ENCODE data around the gene C6orf136. TPM values are rescaled to one million over a fixed set of nuclear protein-coding genes. Genes with fewer than 3 reads are reported as not detected.

The C6orf136 gene
- total and polyA plus RNA-seq, 9 of the 15 experiments (the other 6 are each of a cell fraction or from before 2014, with no cell fraction given): 14.1 to 63.1 (median 18.4) TPM

- TF ChIP-seq ZNF609 (CRISPR knock-in tag; IDR thresholded peaks at IDR 0.05; ENCODE audit: borderline replicate concordance) (no peak), ZNF282 (CRISPR knock-in tag; IDR thresholded peaks at IDR 0.05) (no peak), ZNF830 (CRISPR knock-in tag; IDR thresholded peaks at IDR 0.05) (peak; percentile 31; the same call in 1 of the 2 replicates), ERF (CRISPR knock-in tag; IDR thresholded peaks at IDR 0.05) (no peak), ZFP1 (CRISPR knock-in tag; IDR thresholded peaks at IDR 0.05) (0 out of 2 replicates have a peak, but pooled peaks have one; percentile 43), HDAC6 (IDR thresholded peaks at IDR 0.05; ENCODE audit: low read depth, low read length) (no peak), MTF1 (CRISPR knock-in tag; IDR thresholded peaks at IDR 0.05; ENCODE audit: borderline replicate concordance) (no peak), EGR1 (conservative IDR thresholded peaks at IDR 0.05) (no peak), CBX1 (IDR thresholded peaks at IDR 0.05; ENCODE audit: low read depth) (no peak), ESRRB (CRISPR knock-in tag; IDR thresholded peaks at IDR 0.05; ENCODE audit: borderline replicate concordance) (peak; percentile 19; the same call in 1 of the 2 replicates), SP1 (CRISPR knock-in tag; IDR thresholded peaks at IDR 0.05) (no peak; the same call in 1 of the 2 replicates), MYBL2 (IDR thresholded peaks at IDR 0.05; ENCODE audit: low read depth) (no peak), MYBL2 (CRISPR knock-in tag; IDR thresholded peaks at IDR 0.05; ENCODE audit: borderline replicate concordance) (no peak), IRF2 (CRISPR knock-in tag; IDR thresholded peaks at IDR 0.05) (no peak), ZNF586 (CRISPR knock-in tag; conservative IDR thresholded peaks at IDR 0.05) (0 out of 2 replicates have a peak, but pooled peaks have one; percentile 29), NCOA4 (IDR thresholded peaks at IDR 0.05; ENCODE audit: partially characterized antibody) (no peak), KLF6 (CRISPR knock-in tag; IDR thresholded peaks at IDR 0.05; ENCODE audit: borderline replicate concordance) (no peak), ELK1 (CRISPR knock-in tag; IDR thresholded peaks at IDR 0.05) (no peak), TGIF2 (CRISPR knock-in tag; IDR thresholded peaks at IDR 0.05) (no peak), ZNF436 (CRISPR knock-in tag; IDR thresholded peaks at IDR 0.05) (peak; percentile 85)
- TF ChIP-seq, protein P1, sequence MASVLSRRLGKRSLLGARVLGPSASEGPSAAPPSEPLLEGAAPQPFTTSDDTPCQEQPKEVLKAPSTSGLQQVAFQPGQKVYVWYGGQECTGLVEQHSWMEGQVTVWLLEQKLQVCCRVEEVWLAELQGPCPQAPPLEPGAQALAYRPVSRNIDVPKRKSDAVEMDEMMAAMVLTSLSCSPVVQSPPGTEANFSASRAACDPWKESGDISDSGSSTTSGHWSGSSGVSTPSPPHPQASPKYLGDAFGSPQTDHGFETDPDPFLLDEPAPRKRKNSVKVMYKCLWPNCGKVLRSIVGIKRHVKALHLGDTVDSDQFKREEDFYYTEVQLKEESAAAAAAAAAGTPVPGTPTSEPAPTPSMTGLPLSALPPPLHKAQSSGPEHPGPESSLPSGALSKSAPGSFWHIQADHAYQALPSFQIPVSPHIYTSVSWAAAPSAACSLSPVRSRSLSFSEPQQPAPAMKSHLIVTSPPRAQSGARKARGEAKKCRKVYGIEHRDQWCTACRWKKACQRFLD (CRISPR knock-in tag; IDR thresholded peaks at IDR 0.05): no peak
Measured at GRCh38 chr6:30685157-30686008, 38.5 kb downstream of the C6orf136 start (continued).

All from K562 (cell line).